Trophoblast cell (in vitro differentiated cells and primary cell): ENCODE results near the gene PXDN.

Experiments
- DNase-seq, 2 donors: peaks; one replicate each; pipeline ENCODE4 v3.0.0-alpha.2; 2016
- H2AFZ ChIP-seq: 2 replicates; pipeline ENCODE4 v1.6.1; 2013; ENCODE audit warnings: low read length, moderate library complexity, mild to moderate bottlenecking; ENCODE audit not compliant: insufficient read depth, poor library complexity
- H2AK5ac ChIP-seq: 2 replicates; pipeline ENCODE4 v1.6.1; 2013; ENCODE audit warnings: mild to moderate bottlenecking, low read length
- H2BK120ac ChIP-seq: 2 replicates; pipeline ENCODE4 v1.6.1; 2013; ENCODE audit warnings: low read length, mild to moderate bottlenecking, moderate library complexity; ENCODE audit not compliant: insufficient read depth, poor library complexity
- H2BK12ac ChIP-seq: 2 replicates; pipeline ENCODE4 v1.6.1; 2013; ENCODE audit warnings: mild to moderate bottlenecking, low read length, moderate library complexity
- H2BK5ac ChIP-seq: 2 replicates; pipeline ENCODE4 v1.6.1; 2013; ENCODE audit warnings: low read length, low read depth, moderate library complexity, mild to moderate bottlenecking; ENCODE audit not compliant: poor library complexity
- H3K14ac ChIP-seq: 2 replicates; pipeline ENCODE4 v1.6.1; 2013; ENCODE audit warnings: mild to moderate bottlenecking, low read length
- H3K18ac ChIP-seq: 2 replicates; pipeline ENCODE4 v1.6.1; 2013; ENCODE audit warnings: mild to moderate bottlenecking, low read length
- H3K23ac ChIP-seq: 2 replicates; pipeline ENCODE4 v1.6.1; 2013; ENCODE audit warnings: low read length
- H3K27ac ChIP-seq: 2 replicates; pipeline ENCODE4 v1.5.1; 2013; ENCODE audit warnings: low read depth, mild to moderate bottlenecking, inconsistent platforms, low read length, moderate library complexity
- H3K27me3 ChIP-seq: 2 replicates; pipeline ENCODE4 v1.6.1; 2013; ENCODE audit warnings: inconsistent platforms, mild to moderate bottlenecking, low read length, moderate library complexity; ENCODE audit not compliant: insufficient read depth
- H3K36me3 ChIP-seq, 2 experiments: 1 replicate in 1 of 2; 2 replicates in 1 of 2; pipeline ENCODE4 v1.6.1; 2013; ENCODE audit warnings: low read length in 2 of 2, mild to moderate bottlenecking in 2 of 2, moderate library complexity in 1 of 2; ENCODE audit not compliant: insufficient read depth in 2 of 2, control insufficient read depth in 1 of 2
- H3K4ac ChIP-seq: 2 replicates; pipeline ENCODE4 v1.6.1; 2013; ENCODE audit warnings: low read depth, mild to moderate bottlenecking, low read length, moderate library complexity
- H3K4me1 ChIP-seq, 2 experiments: 1 replicate in 1 of 2; 2 replicates in 1 of 2; pipeline ENCODE4 v1.6.1; 2013; ENCODE audit warnings: low read length in 2 of 2, mild to moderate bottlenecking in 2 of 2, moderate library complexity in 1 of 2; ENCODE audit not compliant: insufficient read depth in 2 of 2, control insufficient read depth in 1 of 2
- H3K4me2 ChIP-seq: 2 replicates; pipeline ENCODE4 v1.6.1; 2013; ENCODE audit warnings: inconsistent platforms, mild to moderate bottlenecking, low read length, moderate library complexity
- H3K4me3 ChIP-seq: 2 replicates; pipeline ENCODE4 v1.5.1; 2013; ENCODE audit warnings: mild to moderate bottlenecking, low read depth, low read length, inconsistent platforms
- H3K79me1 ChIP-seq: one replicate; pipeline ENCODE4 v1.6.1; 2013; ENCODE audit warnings: low read length
- H3K79me2 ChIP-seq: 2 replicates; pipeline ENCODE4 v1.6.1; 2013; ENCODE audit warnings: low read length, mild to moderate bottlenecking; ENCODE audit not compliant: control insufficient read depth, insufficient read depth, poor library complexity
- H3K9ac ChIP-seq: 2 replicates; pipeline ENCODE4 v1.6.1; 2013; ENCODE audit warnings: mild to moderate bottlenecking, low read length
- H3K9me3 ChIP-seq: 2 replicates; pipeline ENCODE4 v1.6.1; 2013; ENCODE audit warnings: low read depth, mild to moderate bottlenecking, control low read depth, inconsistent platforms, low read length; ENCODE audit not compliant: insufficient read depth
- H4K12ac ChIP-seq: 2 replicates; pipeline ENCODE4 v1.6.1; 2013; ENCODE audit warnings: low read depth, mild to moderate bottlenecking, low read length, moderate library complexity
- H4K8ac ChIP-seq: 2 replicates; pipeline ENCODE4 v1.6.1; 2013; ENCODE audit warnings: low read depth, mild to moderate bottlenecking, low read length, moderate library complexity
- H4K91ac ChIP-seq: one replicate; pipeline ENCODE4 v1.6.1; 2013; ENCODE audit warnings: low read depth, mild to moderate bottlenecking, low read length, moderate library complexity
- WGBS: extraction: QIAGEN DNeasy Blood & Tissue Kit; methylation state at CpG from one replicate; pipeline ENCODE4 v1.1.7; 2013; ENCODE audit warnings: missing lambda C conversion rate; ENCODE audit not compliant: insufficient read length, insufficient coverage; ENCODE audit errors: extremely low coverage; 5-methylcytosine and 5-hydroxymethylcytosine counted together

Gene PXDN

GRCh38 chr2:1704631-1705556 lies 39.4 kb downstream of the PXDN start:
- Histone ChIP-seq H4K8ac (no peak overlapping the region), H3K36me3 (peaks cover 7 to 13% of the 10 kb centered on the region in 2 experiments), H3K9me3 (peaks cover 4% of the 10 kb centered on the region), H3K14ac (no peak overlapping the region), H4K91ac (no peak overlapping the region), H3K79me2 (no peaks in the 10 kb centered on the region), H3K9ac (no peak overlapping the region), H2AFZ (no peak overlapping the region), H2BK120ac (peak overlapping the region; percentile 24), H2BK12ac (no peak overlapping the region), H3K27me3 (no peaks in the 10 kb centered on the region), H3K4me3 (no peak overlapping the region), H3K4ac (peak overlapping the region; percentile 28), H2BK5ac (no peak overlapping the region), H3K23ac (no peak overlapping the region), H3K79me1 (no peaks in the 10 kb centered on the region), H3K4me2 (no peak overlapping the region), H3K18ac (peak overlapping the region; percentile 9), H3K4me1 (peaks cover 18 to 25% of the 10 kb centered on the region in 2 experiments), H2AK5ac (no peak overlapping the region), H3K27ac (no peak overlapping the region), H4K12ac (no peak overlapping the region)
- no CpG with 5 or more reads among the region's 18 CpGs for WGBS
- DNase-seq = no peak

- Histone ChIP-seq H3K4me3 (no peak overlapping the region), H3K4ac (no peak overlapping the region), H2AK5ac (no peak overlapping the region), H3K4me2 (no peak overlapping the region), H2BK120ac (no peak overlapping the region), H2AFZ (no peak overlapping the region), H3K79me2 (peaks cover 2% of the 10 kb centered on the region), H3K36me3 (peaks cover 2 to 12% of the 10 kb centered on the region in 2 experiments), H4K12ac (no peak overlapping the region), H2BK12ac (no peak overlapping the region), H3K9me3 (peaks cover 4% of the 10 kb centered on the region), H4K91ac (no peak overlapping the region), H3K27me3 (no peaks in the 10 kb centered on the region), H3K18ac (no peak overlapping the region), H3K23ac (no peak overlapping the region), H3K4me1 (peaks cover 11 to 12% of the 10 kb centered on the region in 2 experiments), H4K8ac (no peak overlapping the region), H3K14ac (no peak overlapping the region), H2BK5ac (no peak overlapping the region), H3K79me1 (no peaks in the 10 kb centered on the region), H3K27ac (no peak overlapping the region), H3K9ac (no peak overlapping the region)
- no CpG with 5 or more reads among the region's 7 CpGs for WGBS
- no peak for DNase-seq
Observed at GRCh38 chr2:1702186-1702565, 42.1 kb downstream of the PXDN start.

GRCh38 chr2:1701556-1702185 lies 42.6 kb downstream of the PXDN start:
- Histone ChIP-seq H3K79me2 (peaks cover 2% of the 10 kb centered on the region), H3K27ac (no peak overlapping the region)
- no CpG with 5 or more reads among the region's 20 CpGs for WGBS

GRCh38 chr2:1701020-1701419 lies 43.3 kb downstream of the PXDN start:
- H3K9me3 ChIP-seq = peaks cover 4% of the 10 kb centered on the region
- no peak overlapping the region for H4K91ac ChIP-seq
- H4K12ac ChIP-seq = no peak overlapping the region
- H3K79me1 ChIP-seq = no peaks in the 10 kb centered on the region
- H3K4ac ChIP-seq = no peak overlapping the region
- no peaks in the 10 kb centered on the region for H3K27me3 ChIP-seq
- no peak overlapping the region for H4K8ac ChIP-seq
- no peak overlapping the region for H3K18ac ChIP-seq
- no peak overlapping the region for H3K14ac ChIP-seq
- peaks cover 2 to 12% of the 10 kb centered on the region in 2 experiments for H3K36me3 ChIP-seq
- no peak for DNase-seq
- no peak overlapping the region for H3K4me2 ChIP-seq
- H3K27ac ChIP-seq = no peak overlapping the region
- no peak overlapping the region for H3K4me3 ChIP-seq
- H3K23ac ChIP-seq = no peak overlapping the region
- no peak overlapping the region for H2AK5ac ChIP-seq
- H2BK5ac ChIP-seq = no peak overlapping the region
- peaks cover 11 to 12% of the 10 kb centered on the region in 2 experiments for H3K4me1 ChIP-seq
- H2BK120ac ChIP-seq = no peak overlapping the region
- H2AFZ ChIP-seq = no peak overlapping the region
- H3K9ac ChIP-seq = no peak overlapping the region
- WGBS = no CpG with 5 or more reads among the region's 9 CpGs
- no peak overlapping the region for H2BK12ac ChIP-seq
- H3K79me2 ChIP-seq = peaks cover 2% of the 10 kb centered on the region

More at GRCh38 chr2:1701556-1702185, 42.6 kb downstream of the PXDN start:
- Histone ChIP-seq H3K4me2 (no peak overlapping the region), H2AFZ (no peak overlapping the region), H3K23ac (no peak overlapping the region), H2BK5ac (no peak overlapping the region), H2BK12ac (no peak overlapping the region), H2BK120ac (no peak overlapping the region), H3K18ac (no peak overlapping the region), H3K79me1 (no peaks in the 10 kb centered on the region), H2AK5ac (no peak overlapping the region), H3K9me3 (peaks cover 4% of the 10 kb centered on the region), H3K9ac (no peak overlapping the region), H3K27me3 (no peaks in the 10 kb centered on the region), H4K12ac (no peak overlapping the region), H3K14ac (no peak overlapping the region), H4K91ac (no peak overlapping the region), H3K4me3 (no peak overlapping the region), H4K8ac (no peak overlapping the region), H3K4ac (no peak overlapping the region), H3K4me1 (peaks cover 11 to 12% of the 10 kb centered on the region in 2 experiments), H3K36me3 (peaks cover 2 to 12% of the 10 kb centered on the region in 2 experiments)
- DNase-seq = no peak
